GM21529 (cell line): ENCODE measurements around the gene SMG6.
"Not testable (repeated sequence)": the region's sequence is repeated elsewhere in the genome, so short reads cannot be mapped to it uniquely, and the experiment has no call there.

ENCODE experiments used
- ATAC-seq: cut with Tn5 transposase; IDR thresholded peaks from one replicate; pipeline ENCODE4 v1.9.1; 2021; ENCODE audit not compliant: unreplicated experiment

The SMG6 gene

GRCh38 chr17:2309338-2310154, 6.0 kb upstream of the SMG6 start:
- ATAC-seq: no peak

GRCh38 chr17:2304931-2305330, 1.3 kb upstream of the SMG6 start:
- no peak for ATAC-seq

GRCh38 chr17:2302778-2303203, 794 bp downstream of the SMG6 start:
- peak; percentile 10 for ATAC-seq

- no peak for ATAC-seq
These were observed 3.8 kb downstream of the SMG6 start for GRCh38 chr17:2299756-2300155.

GRCh38 chr17:2299136-2299535, 4.4 kb downstream of the SMG6 start:
- no peak for ATAC-seq

GRCh38 chr17:2297023-2297422, 6.6 kb downstream of the SMG6 start:
- no peak for ATAC-seq

GRCh38 chr17:2295575-2295974, 8.0 kb downstream of the SMG6 start:
- no peak for ATAC-seq

GRCh38 chr17:2292100-2292499, 11.5 kb downstream of the SMG6 start:
- ATAC-seq: no peak

- ATAC-seq: no peak
These were observed 13.6 kb downstream of the SMG6 start for GRCh38 chr17:2289878-2290478.

- no peak for ATAC-seq
These were observed 20.3 kb downstream of the SMG6 start for GRCh38 chr17:2283302-2283701.

GRCh38 chr17:2282297-2282873, 21.2 kb downstream of the SMG6 start:
- ATAC-seq: no peak

GRCh38 chr17:2279707-2280106, 23.9 kb downstream of the SMG6 start:
- ATAC-seq: no peak

GRCh38 chr17:2277429-2278170, 26.0 kb downstream of the SMG6 start:
- ATAC-seq: no peak

GRCh38 chr17:2275722-2276121, 27.9 kb downstream of the SMG6 start:
- ATAC-seq: no peak

- ATAC-seq: no peak
These were observed 29.2 kb downstream of the SMG6 start for GRCh38 chr17:2274414-2274813.

GRCh38 chr17:2271985-2272702, 31.4 kb downstream of the SMG6 start:
- ATAC-seq: no peak

GRCh38 chr17:2267354-2267753, 36.2 kb downstream of the SMG6 start:
- no peak for ATAC-seq

GRCh38 chr17:2266865-2267228, 36.7 kb downstream of the SMG6 start:
- ATAC-seq: peak; percentile 2

GRCh38 chr17:2266045-2266864, 37.3 kb downstream of the SMG6 start:
- peak; percentile 64 for ATAC-seq

GRCh38 chr17:2265166-2265565, 38.4 kb downstream of the SMG6 start:
- not testable (repeated sequence) for ATAC-seq
